GM21447 (cell line): Measurements from ENCODE around the gene SIMC1.

Experiments used
- ATAC-seq: cut with Tn5 transposase; IDR thresholded peaks from one replicate; pipeline ENCODE4 v1.9.1; 2021; ENCODE audit not compliant: unreplicated experiment

The SIMC1 gene

GRCh38 chr5:176361437-176362232 is 123.4 kb downstream of the SIMC1 start, which contains the start of gene KIAA1191:
KIAA1191 (minus strand) TSS chr5:176361764; CDS start chr5:176359508, 2,256 bp downstream.
- ATAC-seq = peak; percentile 86

GRCh38 chr5:176362233-176362490 is 123.9 kb downstream of the SIMC1 start:
- peak; percentile 15 for ATAC-seq

- ATAC-seq = no peak
Measured at GRCh38 chr5:176364765-176365350, 126.6 kb downstream of the SIMC1 start.

GRCh38 chr5:176365351-176366231 is 127.4 kb downstream of the SIMC1 start, which contains the start of gene ARL10:
ARL10 (plus strand) TSS chr5:176365487; CDS start chr5:176365564, 77 bp downstream.
- ATAC-seq = no peak

- no peak for ATAC-seq
Measured at GRCh38 chr5:176366232-176366894, 128.1 kb downstream of the SIMC1 start.

- no peak for ATAC-seq
Measured at GRCh38 chr5:176368726-176369125, 130.5 kb downstream of the SIMC1 start.

GRCh38 chr5:176369934-176370711 is 131.9 kb downstream of the SIMC1 start:
- ATAC-seq = no peak

- ATAC-seq = no peak
Measured at GRCh38 chr5:176371621-176372539, 133.7 kb downstream of the SIMC1 start.

GRCh38 chr5:176373100-176373818 is 135.0 kb downstream of the SIMC1 start:
- no peak for ATAC-seq

GRCh38 chr5:176379881-176380280 is 141.7 kb downstream of the SIMC1 start:
- no peak for ATAC-seq

- no peak for ATAC-seq
Measured at GRCh38 chr5:176381423-176381822, 143.2 kb downstream of the SIMC1 start.

- no peak for ATAC-seq
Measured at GRCh38 chr5:176381979-176382378, 143.8 kb downstream of the SIMC1 start.

- ATAC-seq = no peak
Measured at GRCh38 chr5:176382721-176383120, 144.5 kb downstream of the SIMC1 start.

- ATAC-seq = no peak
Measured at GRCh38 chr5:176383248-176383905, 145.2 kb downstream of the SIMC1 start.

- ATAC-seq = no peak
Measured at GRCh38 chr5:176383961-176384360, 145.7 kb downstream of the SIMC1 start.

- no peak for ATAC-seq
Measured at GRCh38 chr5:176384366-176384930, 146.2 kb downstream of the SIMC1 start.

- no peak for ATAC-seq
Measured at GRCh38 chr5:176384991-176385390, 146.8 kb downstream of the SIMC1 start.

- ATAC-seq = no peak
Measured at GRCh38 chr5:176386491-176386890, 148.3 kb downstream of the SIMC1 start.
